Testis (tissue), 2 donors: Measurements from ENCODE around the gene SLC19A1.

Experiments used
- CTCF ChIP-seq, 3 experiments: fragments of 450-650 bp in 2 of 3; fragments of 200-600 bp in 1 of 3; sonication (generic) in 1 of 3; IDR thresholded peaks; one replicate each; pipeline ENCODE4 v1.5.1; 2016 to 2019; ENCODE audit warnings: antibody characterized with exemption in 3 of 3, mild to moderate bottlenecking in 2 of 3, moderate library complexity in 1 of 3
- POLR2A ChIP-seq: fragments of 450-650 bp; IDR thresholded peaks from one replicate; pipeline ENCODE4 v1.6.1; 2017; ENCODE audit warnings: antibody characterized with exemption, mild to moderate bottlenecking, moderate library complexity

GRCh38 chr21:45504021-45504515 lies 38.2 kb downstream of the SLC19A1 start:
- no peak for TF ChIP-seq POLR2A
- TF ChIP-seq CTCF (IDR thresholded peaks at IDR 0.05): no peak
